ENCODE results near the gene TSPEAR.

Gene TSPEAR

GRCh38 chr21:44713130-44713529, 1.8 kb upstream of the TSPEAR start:
- peak; percentile 56 for DNase-seq (ENCODE audit: low spot score)
- no peak overlapping the region for H3K4me3 ChIP-seq
- TF ChIP-seq, protein P1, sequence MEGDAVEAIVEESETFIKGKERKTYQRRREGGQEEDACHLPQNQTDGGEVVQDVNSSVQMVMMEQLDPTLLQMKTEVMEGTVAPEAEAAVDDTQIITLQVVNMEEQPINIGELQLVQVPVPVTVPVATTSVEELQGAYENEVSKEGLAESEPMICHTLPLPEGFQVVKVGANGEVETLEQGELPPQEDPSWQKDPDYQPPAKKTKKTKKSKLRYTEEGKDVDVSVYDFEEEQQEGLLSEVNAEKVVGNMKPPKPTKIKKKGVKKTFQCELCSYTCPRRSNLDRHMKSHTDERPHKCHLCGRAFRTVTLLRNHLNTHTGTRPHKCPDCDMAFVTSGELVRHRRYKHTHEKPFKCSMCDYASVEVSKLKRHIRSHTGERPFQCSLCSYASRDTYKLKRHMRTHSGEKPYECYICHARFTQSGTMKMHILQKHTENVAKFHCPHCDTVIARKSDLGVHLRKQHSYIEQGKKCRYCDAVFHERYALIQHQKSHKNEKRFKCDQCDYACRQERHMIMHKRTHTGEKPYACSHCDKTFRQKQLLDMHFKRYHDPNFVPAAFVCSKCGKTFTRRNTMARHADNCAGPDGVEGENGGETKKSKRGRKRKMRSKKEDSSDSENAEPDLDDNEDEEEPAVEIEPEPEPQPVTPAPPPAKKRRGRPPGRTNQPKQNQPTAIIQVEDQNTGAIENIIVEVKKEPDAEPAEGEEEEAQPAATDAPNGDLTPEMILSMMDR (IDR thresholded peaks at IDR 0.05), result no peak
- no peak overlapping the region for H3K27ac ChIP-seq

DNA sequence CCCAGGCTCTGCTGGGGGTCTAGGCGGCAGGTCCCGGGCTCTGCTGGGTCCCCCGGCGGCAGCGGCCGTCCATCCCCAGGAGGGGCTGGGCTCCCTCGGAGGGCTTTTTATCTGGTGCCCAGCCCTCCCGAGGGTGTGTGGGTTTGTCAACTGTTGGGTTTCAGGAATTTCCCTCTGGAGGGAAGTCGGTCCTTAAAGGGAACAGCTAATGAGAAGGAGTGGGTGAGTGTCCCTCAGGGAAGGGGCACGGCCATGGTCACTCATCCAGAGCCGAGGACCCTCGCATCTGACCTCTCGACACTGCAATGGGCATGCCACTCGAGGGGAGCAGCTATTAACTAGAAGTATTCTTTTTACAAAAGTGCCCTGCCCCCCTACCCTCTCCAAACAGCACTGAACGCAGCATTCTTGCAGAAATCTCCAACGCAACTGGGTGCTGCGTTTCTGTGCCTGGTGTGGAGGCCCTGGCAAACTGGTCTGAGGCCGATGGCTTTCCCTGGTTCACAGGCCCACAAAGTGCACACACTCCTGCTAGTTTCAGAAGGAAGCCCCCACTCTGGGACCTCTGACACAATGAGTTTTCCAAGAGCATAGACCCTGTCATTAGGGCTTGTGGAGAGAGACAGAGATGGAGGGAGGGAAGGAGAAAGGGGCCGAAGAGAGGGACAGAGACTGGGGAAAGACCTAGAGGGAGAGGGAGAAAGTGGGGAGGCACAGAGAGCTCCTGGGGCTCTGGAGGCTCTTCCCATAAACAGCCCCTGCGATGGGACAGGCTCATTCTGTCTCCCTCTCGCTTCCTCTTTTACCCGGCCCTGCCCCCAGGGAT, 1.0 kb upstream of the TSPEAR start:
- peak; percentile 49 for DNase-seq (ENCODE audit: low spot score)
- H3K27ac ChIP-seq, result no peak overlapping the region
- no peak overlapping the region for H3K4me3 ChIP-seq
- TF ChIP-seq, protein P1 (IDR thresholded peaks at IDR 0.05), result no peak

GRCh38 chr21:44710756-44711326, 531 bp downstream of the TSPEAR start:
- Histone ChIP-seq H3K4me3 (no peak overlapping the region), H3K27ac (no peak overlapping the region)
- peak; percentile 56 for DNase-seq (ENCODE audit: low spot score)
- TF ChIP-seq, protein P1 (IDR thresholded peaks at IDR 0.05), result no peak

- TF ChIP-seq, protein P1 (IDR thresholded peaks at IDR 0.05), result no peak
- Histone ChIP-seq H3K27ac (no peak overlapping the region), H3K4me3 (no peak overlapping the region)
- peak; percentile 68 for DNase-seq (ENCODE audit: low spot score)
Observed at GRCh38 chr21:44710294-44710665, 1.1 kb downstream of the TSPEAR start.

- peak; percentile 52 for DNase-seq (ENCODE audit: low spot score)
- TF ChIP-seq, protein P1 (IDR thresholded peaks at IDR 0.05), result no peak
- Histone ChIP-seq H3K27ac (no peak overlapping the region), H3K4me3 (peak overlapping the region; percentile 22)
Observed at GRCh38 chr21:44709426-44710293, 1.7 kb downstream of the TSPEAR start.

- TF ChIP-seq, protein P1 (IDR thresholded peaks at IDR 0.05), result no peak
- Histone ChIP-seq H3K4me3 (no peak overlapping the region), H3K27ac (no peak overlapping the region)
- peak; percentile 46 for DNase-seq (ENCODE audit: low spot score)
Observed at GRCh38 chr21:44708866-44709425, 2.4 kb downstream of the TSPEAR start.
